ENCODE measurements around the gene ACBD4.

Gene ACBD4, protein sequence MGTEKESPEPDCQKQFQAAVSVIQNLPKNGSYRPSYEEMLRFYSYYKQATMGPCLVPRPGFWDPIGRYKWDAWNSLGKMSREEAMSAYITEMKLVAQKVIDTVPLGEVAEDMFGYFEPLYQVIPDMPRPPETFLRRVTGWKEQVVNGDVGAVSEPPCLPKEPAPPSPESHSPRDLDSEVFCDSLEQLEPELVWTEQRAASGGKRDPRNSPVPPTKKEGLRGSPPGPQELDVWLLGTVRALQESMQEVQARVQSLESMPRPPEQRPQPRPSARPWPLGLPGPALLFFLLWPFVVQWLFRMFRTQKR

GRCh38 chr17:45135192-45135977 lies at the start of gene ACBD4:
TSS of gene ACBD4 (plus strand) at chr17:45135687. CDS start at chr17:45136145, 458 bp downstream.
- Histone ChIP-seq H3K27ac (no peak within 1 kb of the TSS), H3K9ac (ENCODE audit: insufficient read length) (peak within 1 kb of the TSS; percentile 42), H3K9me3 (ENCODE audit: low read depth, low read length) (no peaks in the 10 kb centered on the region), H3K4me3 (peak within 1 kb of the TSS; percentile 80), H3K36me3 (ENCODE audit: insufficient read depth, low read length) (no peaks in the 10 kb centered on the region)
- TF ChIP-seq POLR2AphosphoS5 (IDR thresholded peaks at IDR 0.05; ENCODE audit: borderline replicate concordance, low read depth, low read length) (peak; percentile 43; the same call in 1 of the 2 replicates), FOXP2 (optimal IDR thresholded peaks at IDR 0.05; ENCODE audit: control extremely low read depth, extremely low read length, insufficient read depth) (no peak), EZH2 (IDR thresholded peaks at IDR 0.05) (no peak)
- DNase-seq (ENCODE audit: low read depth, low spot score) = peak; percentile 92

DNA sequence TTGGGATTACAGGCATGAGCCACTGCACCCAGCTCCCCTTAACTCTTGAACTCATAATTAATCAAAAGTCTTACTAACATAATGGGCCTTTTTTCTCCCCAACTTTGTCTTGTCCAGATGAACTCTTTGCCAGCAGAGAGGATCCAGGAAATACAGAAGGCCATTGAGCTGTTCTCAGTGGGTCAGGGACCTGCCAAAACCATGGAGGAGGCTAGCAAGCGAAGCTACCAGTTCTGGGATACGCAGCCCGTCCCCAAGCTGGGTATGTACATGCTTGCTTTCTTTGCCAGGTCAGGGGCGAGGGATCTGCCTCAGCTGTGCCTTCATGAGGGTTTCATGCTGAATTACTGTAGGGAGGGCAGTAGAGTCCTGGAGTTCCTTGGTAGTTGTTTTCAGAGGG lies 49.1 kb upstream of the ACBD4 start:
- H3K27ac ChIP-seq = no peak overlapping the region
- peaks cover 82% of the 10 kb centered on the region for H3K36me3 ChIP-seq (ENCODE audit: insufficient read depth, low read length)
- no peak overlapping the region for H3K4me3 ChIP-seq
- no peak for DNase-seq (ENCODE audit: low read depth, low spot score)
- H3K9ac ChIP-seq (ENCODE audit: insufficient read length) = no peak overlapping the region
- no peaks in the 10 kb centered on the region for H3K9me3 ChIP-seq (ENCODE audit: low read depth, low read length)
- no peak for TF ChIP-seq FOXP2 (optimal IDR thresholded peaks at IDR 0.05; ENCODE audit: control extremely low read depth, extremely low read length, insufficient read depth)
- no peak for TF ChIP-seq POLR2AphosphoS5 (IDR thresholded peaks at IDR 0.05; ENCODE audit: borderline replicate concordance, low read depth, low read length)
- TF ChIP-seq EZH2 (IDR thresholded peaks at IDR 0.05) = no peak

DNA sequence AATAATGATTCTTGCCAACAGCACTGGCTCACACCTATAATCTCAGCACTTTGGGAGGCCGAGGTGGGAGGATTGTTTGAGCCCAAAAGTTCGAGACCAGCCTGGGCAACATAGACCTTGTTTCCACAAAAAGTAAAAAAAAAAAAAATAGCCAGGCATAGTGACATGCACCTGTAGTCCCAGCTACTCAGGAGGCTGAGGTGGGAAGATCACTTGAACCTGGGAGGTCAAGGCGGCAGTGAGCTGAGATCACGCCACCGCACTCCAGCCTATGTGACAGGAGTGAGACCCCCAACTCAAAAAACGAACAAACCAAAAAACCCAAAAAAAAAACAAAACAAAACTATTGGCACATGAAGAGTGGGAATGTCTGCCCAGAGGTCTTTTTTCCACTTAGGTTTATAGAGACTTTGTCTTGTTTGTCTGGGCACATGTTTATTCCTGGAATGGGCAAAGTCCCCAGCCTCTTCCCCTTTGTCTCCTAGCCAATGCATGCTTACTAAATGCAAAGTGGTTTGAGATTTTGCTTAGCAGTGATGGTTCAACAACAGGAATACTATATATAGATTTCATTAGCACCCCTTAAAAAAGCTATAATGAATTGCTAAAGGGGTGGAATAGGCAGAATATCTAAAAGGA lies 48.5 kb upstream of the ACBD4 start:
- H3K9ac ChIP-seq (ENCODE audit: insufficient read length) = no peak overlapping the region
- H3K27ac ChIP-seq = no peak overlapping the region
- no peak overlapping the region for H3K4me3 ChIP-seq
- no peak for DNase-seq (ENCODE audit: low read depth, low spot score)
- no peaks in the 10 kb centered on the region for H3K9me3 ChIP-seq (ENCODE audit: low read depth, low read length)
- H3K36me3 ChIP-seq (ENCODE audit: insufficient read depth, low read length) = peaks cover 82% of the 10 kb centered on the region
- TF ChIP-seq POLR2AphosphoS5 (IDR thresholded peaks at IDR 0.05; ENCODE audit: borderline replicate concordance, low read depth, low read length) (no peak), FOXP2 (optimal IDR thresholded peaks at IDR 0.05; ENCODE audit: control extremely low read depth, extremely low read length, insufficient read depth) (no peak), EZH2 (IDR thresholded peaks at IDR 0.05) (no peak)

GRCh38 chr17:45087504-45087975 lies 47.9 kb upstream of the ACBD4 start:
- no peak overlapping the region for H3K27ac ChIP-seq
- H3K9ac ChIP-seq (ENCODE audit: insufficient read length) = no peak overlapping the region
- peaks cover 81% of the 10 kb centered on the region for H3K36me3 ChIP-seq (ENCODE audit: insufficient read depth, low read length)
- no peak for DNase-seq (ENCODE audit: low read depth, low spot score)
- H3K4me3 ChIP-seq = no peak overlapping the region
- no peaks in the 10 kb centered on the region for H3K9me3 ChIP-seq (ENCODE audit: low read depth, low read length)
- TF ChIP-seq EZH2 (IDR thresholded peaks at IDR 0.05) (no peak), POLR2AphosphoS5 (IDR thresholded peaks at IDR 0.05; ENCODE audit: borderline replicate concordance, low read depth, low read length) (no peak), FOXP2 (optimal IDR thresholded peaks at IDR 0.05; ENCODE audit: control extremely low read depth, extremely low read length, insufficient read depth) (no peak)

- Histone ChIP-seq H3K36me3 (ENCODE audit: insufficient read depth, low read length) (peaks cover 84% of the 10 kb centered on the region), H3K27ac (no peak overlapping the region), H3K9ac (ENCODE audit: insufficient read length) (no peak overlapping the region), H3K9me3 (ENCODE audit: low read depth, low read length) (no peaks in the 10 kb centered on the region), H3K4me3 (no peak overlapping the region)
- no peak for DNase-seq (ENCODE audit: low read depth, low spot score)
- TF ChIP-seq EZH2 (IDR thresholded peaks at IDR 0.05) (no peak), FOXP2 (optimal IDR thresholded peaks at IDR 0.05; ENCODE audit: control extremely low read depth, extremely low read length, insufficient read depth) (no peak), POLR2AphosphoS5 (IDR thresholded peaks at IDR 0.05; ENCODE audit: borderline replicate concordance, low read depth, low read length) (no peak)
Measured at GRCh38 chr17:45087978-45088377, 47.5 kb upstream of the ACBD4 start.

- Histone ChIP-seq H3K9ac (ENCODE audit: insufficient read length) (no peak overlapping the region), H3K27ac (no peak overlapping the region), H3K4me3 (no peak overlapping the region), H3K9me3 (ENCODE audit: low read depth, low read length) (no peaks in the 10 kb centered on the region), H3K36me3 (ENCODE audit: insufficient read depth, low read length) (peaks cover 85% of the 10 kb centered on the region)
- DNase-seq (ENCODE audit: low read depth, low spot score) = no peak
- no peak for TF ChIP-seq EZH2 (IDR thresholded peaks at IDR 0.05)
Measured at GRCh38 chr17:45088741-45089140, 46.7 kb upstream of the ACBD4 start.

- Histone ChIP-seq H3K9ac (ENCODE audit: insufficient read length) (no peak overlapping the region), H3K9me3 (ENCODE audit: low read depth, low read length) (no peaks in the 10 kb centered on the region), H3K27ac (no peak overlapping the region), H3K36me3 (ENCODE audit: insufficient read depth, low read length) (peaks cover 81% of the 10 kb centered on the region), H3K4me3 (no peak overlapping the region)
- DNase-seq (ENCODE audit: low read depth, low spot score) = no peak
- TF ChIP-seq EZH2 (IDR thresholded peaks at IDR 0.05) (no peak), POLR2AphosphoS5 (IDR thresholded peaks at IDR 0.05; ENCODE audit: borderline replicate concordance, low read depth, low read length) (no peak), FOXP2 (optimal IDR thresholded peaks at IDR 0.05; ENCODE audit: control extremely low read depth, extremely low read length, insufficient read depth) (no peak)
Measured at GRCh38 chr17:45090711-45091110, 44.8 kb upstream of the ACBD4 start.

DNA sequence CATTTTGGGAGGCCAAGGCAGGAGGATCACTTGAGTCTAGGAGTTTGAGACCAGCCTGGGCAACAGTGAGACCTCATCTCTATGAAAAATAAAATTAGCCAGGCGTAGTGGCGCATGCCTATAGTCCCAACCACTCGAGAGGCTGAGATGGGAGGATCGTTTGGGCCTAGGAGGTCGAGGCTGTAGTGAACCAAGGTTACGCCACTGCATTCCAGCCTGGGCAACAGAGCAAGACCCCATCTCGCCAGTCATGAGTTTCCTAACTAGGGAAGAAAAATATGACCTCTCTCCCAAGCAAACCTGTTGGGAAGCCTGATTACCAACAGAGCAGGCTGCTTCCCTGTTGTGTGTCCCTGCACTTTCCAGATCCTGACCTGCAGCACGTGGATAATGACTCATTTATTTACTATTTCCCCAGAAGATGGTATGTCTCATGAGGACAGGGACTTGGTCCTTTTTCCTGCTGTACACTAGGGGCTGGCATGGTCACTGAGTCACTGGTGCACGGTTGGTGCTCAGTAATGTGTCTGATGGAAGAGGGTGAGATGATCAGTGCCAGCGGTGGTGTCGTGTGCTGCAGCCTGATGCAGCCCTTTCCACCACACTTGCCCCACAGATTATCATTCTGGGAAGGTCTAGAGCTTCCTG lies 43.6 kb upstream of the ACBD4 start:
- Histone ChIP-seq H3K9ac (ENCODE audit: insufficient read length) (no peak overlapping the region), H3K4me3 (no peak overlapping the region)

More for the DNA sequence above, 43.6 kb upstream of the ACBD4 start:
- no peak overlapping the region for H3K27ac ChIP-seq
- H3K36me3 ChIP-seq (ENCODE audit: insufficient read depth, low read length) = peaks cover 84% of the 10 kb centered on the region
- DNase-seq (ENCODE audit: low read depth, low spot score) = no peak
- no peaks in the 10 kb centered on the region for H3K9me3 ChIP-seq (ENCODE audit: low read depth, low read length)
- TF ChIP-seq EZH2 (IDR thresholded peaks at IDR 0.05) = no peak
- no peak for TF ChIP-seq POLR2AphosphoS5 (IDR thresholded peaks at IDR 0.05; ENCODE audit: borderline replicate concordance, low read depth, low read length)
- TF ChIP-seq FOXP2 (optimal IDR thresholded peaks at IDR 0.05; ENCODE audit: control extremely low read depth, extremely low read length, insufficient read depth) = no peak
